Measurements from ENCODE around the gene CORO6.

CORO6 gene

DNA sequence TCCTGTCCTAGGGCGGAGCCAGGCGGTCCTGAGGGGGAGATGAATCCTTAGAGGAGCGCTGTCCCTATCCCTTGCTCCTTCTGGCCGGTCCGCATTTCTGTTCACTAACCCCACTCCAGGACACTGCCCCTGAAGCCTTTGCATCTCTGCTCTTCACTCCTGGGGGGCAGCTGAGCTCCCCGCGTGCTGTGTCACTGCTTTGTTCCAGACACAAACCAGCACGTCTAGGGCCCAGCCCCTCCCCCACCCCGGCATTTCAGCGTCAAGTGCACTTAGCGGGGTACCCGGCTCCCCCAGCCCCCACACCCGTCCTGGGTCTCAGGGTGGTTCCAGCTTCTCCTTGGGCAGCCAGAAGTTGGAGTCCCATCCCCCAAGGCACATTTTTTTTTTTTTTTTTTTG lies 8.9 kb downstream of the CORO6 start:
- DNase-seq (ENCODE audit: low read depth, low spot score), result no peak

DNA sequence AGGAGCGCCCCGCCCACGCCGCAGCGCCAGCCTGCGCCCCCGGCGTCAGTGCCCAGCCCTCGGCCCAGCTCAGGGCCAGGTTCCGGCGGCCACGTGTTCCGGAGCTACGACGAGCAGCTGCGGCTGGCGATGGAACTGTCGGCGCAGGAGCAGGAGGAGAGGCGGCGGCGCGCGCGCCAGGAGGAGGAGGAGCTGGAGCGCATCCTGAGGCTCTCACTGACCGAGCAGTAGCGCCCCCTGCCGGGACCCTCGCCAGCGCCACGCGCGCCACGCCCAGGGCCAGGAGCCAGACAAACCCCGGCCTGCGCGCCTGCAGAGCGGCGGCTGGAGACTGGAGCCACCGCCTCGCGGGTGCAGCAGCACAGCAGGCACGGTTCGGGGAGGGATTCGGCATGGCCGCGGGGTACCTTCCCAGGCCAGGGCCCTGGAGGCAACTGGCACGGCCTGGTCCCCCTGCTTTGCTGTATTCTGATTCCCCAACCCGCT lies 9.3 kb downstream of the CORO6 start:
- peak; percentile 68 for DNase-seq (ENCODE audit: low read depth, low spot score)

- DNase-seq (ENCODE audit: low read depth, low spot score), result no peak
Observed at GRCh38 chr17:29612404-29613280, 10.1 kb downstream of the CORO6 start.

DNA sequence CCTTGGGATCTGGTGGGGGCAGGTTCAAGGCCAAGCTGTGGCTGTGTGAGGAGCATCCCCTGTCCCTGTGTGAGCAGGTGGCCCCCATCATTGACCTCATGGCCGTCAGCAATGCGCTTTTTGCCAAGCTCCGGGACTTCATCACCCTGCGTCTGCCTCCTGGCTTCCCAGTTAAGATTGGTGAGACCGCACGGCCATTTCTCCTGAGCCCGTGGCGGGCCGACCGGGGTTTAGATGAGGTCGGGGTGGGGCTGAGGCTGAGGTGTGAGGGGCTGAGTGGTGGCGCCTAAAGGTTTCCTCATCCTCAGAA lies 10.7 kb downstream of the CORO6 start:
- no peak for DNase-seq (ENCODE audit: low read depth, low spot score)

- no peak for DNase-seq (ENCODE audit: low read depth, low spot score)
Observed at GRCh38 chr17:29611351-29612093, 11.2 kb downstream of the CORO6 start.

GRCh38 chr17:29610395-29610794 lies 12.3 kb downstream of the CORO6 start:
- no peak for DNase-seq (ENCODE audit: low read depth, low spot score)

DNA sequence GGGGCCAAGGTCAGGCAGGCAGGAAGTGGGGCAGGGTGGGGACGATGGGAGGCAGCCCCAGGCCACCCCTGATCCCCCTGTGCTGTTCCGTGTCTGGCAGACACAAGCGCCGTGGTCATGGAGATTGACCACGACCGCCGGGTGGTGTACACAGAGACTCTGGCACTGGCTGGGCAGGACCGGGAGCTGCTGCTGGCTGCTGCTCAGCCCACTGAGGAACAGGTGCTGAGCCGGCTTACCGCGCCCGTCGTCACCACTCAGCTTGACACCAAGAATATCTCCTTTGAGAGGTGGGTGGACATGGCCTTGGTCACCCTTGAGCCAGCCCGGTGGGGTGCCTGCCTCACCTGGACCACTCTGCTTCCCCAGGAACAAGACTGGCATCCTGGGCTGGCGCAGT lies 13.7 kb downstream of the CORO6 start:
- no peak for DNase-seq (ENCODE audit: low read depth, low spot score)

- no peak for DNase-seq (ENCODE audit: low read depth, low spot score)
Observed at GRCh38 chr17:29607557-29608195, 15.0 kb downstream of the CORO6 start.

DNA sequence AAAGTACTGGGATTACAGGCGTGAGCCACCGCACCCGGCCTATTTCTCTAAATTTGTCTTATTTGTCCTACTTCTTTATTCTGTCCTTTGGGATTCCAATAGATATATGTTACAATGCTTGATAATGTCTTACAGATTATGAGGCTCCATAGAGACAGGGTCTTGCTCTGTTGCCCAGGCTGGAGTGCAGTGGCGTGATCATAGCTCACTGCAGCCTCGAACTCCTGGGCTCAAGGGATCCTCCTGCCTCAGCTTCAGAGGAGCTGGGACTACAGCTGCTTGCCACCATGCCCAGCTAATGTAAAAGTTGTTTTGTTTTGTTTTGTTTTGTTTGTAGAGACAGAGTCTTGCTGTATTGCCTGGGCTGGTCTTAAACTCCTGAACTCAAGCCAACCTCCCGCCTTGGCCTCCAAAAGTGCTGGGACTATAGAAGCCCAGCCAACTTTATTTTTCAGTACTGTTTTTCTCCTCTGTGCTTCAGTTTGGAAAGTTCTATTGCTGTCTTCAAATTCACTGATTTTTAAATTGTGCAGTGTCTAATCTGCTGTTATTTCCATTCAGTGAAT lies 19.5 kb downstream of the CORO6 start:
- DNase-seq (ENCODE audit: low read depth, low spot score), result no peak

- no peak for DNase-seq (ENCODE audit: low read depth, low spot score)
Observed at GRCh38 chr17:29597361-29598172, 25.1 kb downstream of the CORO6 start.

- DNase-seq (ENCODE audit: low read depth, low spot score), result no peak
Observed at GRCh38 chr17:29596811-29597210, 25.9 kb downstream of the CORO6 start.

- DNase-seq (ENCODE audit: low read depth, low spot score), result no peak
Observed at GRCh38 chr17:29595943-29596774, 26.6 kb downstream of the CORO6 start.

DNA sequence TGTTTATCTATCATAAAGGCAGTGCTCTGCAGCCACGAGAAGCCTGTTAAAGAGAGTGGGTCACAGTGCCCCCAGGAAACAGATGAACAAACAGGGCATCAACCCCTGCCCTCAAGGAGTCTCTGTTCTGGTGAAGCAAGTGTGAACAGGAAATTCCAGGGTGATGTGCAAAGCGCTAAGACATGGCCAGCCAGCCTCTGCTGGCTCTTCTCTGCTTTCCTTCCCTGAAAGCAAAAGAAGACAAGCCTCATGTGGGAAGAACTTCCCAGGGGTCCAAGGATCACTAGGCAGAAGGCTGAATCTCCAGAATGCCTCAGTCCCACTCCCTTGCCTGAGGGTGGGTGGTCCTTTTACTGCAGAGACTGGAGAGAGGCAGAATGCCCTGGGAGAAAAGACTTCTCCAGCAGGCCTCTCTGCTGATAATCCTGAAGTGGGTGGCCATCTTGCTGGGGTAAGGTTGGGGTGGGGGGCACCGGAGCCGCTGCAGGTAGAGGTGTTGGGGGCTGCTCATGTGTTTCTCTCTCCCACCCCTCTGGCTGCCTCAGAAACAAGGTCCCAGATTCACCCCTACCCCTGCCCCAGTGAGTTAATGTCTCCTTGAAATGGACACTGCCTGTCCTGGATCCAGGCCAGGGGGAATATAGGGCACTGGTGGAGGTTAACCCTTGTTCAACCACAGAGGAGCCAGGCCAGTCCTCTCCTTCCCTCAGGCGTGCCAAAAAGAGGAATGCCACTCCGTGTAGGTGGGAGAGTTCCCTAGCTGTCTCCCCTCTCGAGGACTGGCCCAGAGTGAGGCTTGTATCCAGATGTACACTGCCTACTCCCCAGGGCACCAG lies 27.4 kb downstream of the CORO6 start:
- no peak for DNase-seq (ENCODE audit: low read depth, low spot score)

- no peak for DNase-seq (ENCODE audit: low read depth, low spot score)
Observed at GRCh38 chr17:29594519-29595090, 28.1 kb downstream of the CORO6 start.

DNA sequence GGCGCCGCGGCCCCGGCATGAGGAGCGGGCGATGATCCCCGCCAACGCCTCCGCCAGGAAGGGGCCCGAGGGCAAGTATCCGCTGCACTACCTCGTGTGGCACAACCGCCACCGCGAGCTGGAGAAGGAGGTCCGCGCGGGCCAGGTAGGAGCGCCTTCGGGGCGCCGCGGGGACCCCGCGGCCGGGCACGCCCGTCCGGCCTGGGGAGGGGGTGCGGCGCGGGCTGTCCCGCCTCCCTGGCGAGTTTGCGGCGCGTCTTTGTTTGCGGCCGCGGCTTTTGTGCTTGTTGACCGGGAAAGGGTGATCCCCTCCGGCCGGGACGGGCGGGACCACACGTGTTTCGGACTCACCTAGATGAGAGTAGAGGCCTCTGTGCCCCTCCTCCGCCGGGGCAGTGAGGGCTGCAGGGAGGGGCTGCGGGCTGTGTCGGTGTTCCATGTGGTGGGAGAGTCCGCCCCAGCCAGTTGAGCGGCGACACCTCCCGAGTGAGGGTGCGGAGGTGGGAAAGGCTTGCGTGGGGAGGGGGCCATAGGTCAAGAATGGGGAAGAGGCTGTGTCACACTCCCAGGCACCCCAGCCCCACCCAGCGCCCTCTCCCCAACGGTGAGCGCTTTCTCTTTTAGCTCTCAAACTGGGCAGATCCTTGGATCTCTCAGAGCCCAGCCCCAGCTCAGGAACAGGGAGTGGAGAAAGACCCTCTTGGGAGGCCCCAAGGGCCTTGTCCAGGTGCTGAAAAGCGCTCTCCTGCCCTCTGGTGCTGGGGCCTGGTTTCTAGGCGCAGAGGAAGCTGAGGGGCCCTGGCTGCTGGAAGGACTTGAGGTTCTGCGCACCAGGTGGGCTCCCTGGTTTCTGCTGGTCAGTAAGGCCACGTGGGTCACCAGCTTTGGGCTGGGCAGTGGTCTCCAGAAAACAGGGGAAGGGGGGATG lies 28.9 kb downstream of the CORO6 start:
- DNase-seq (ENCODE audit: low read depth, low spot score), result no peak

GRCh38 chr17:29592850-29593551 lies 29.7 kb downstream of the CORO6 start, which contains the start of gene ANKRD13B:
ANKRD13B (plus strand) TSS chr17:29593132; CDS start chr17:29593622, 490 bp downstream.
- no peak for DNase-seq (ENCODE audit: low read depth, low spot score)
